Suppressor macrophage treated with lipopolysaccharide for 1 hour (primary cell): ENCODE data around the gene SREBF1.
A peak's percentile ranks its signal among the peaks of the same experiment; 100 is the strongest.

ENCODE experiments used
- DNase-seq, 3 donors: peaks; one replicate each; pipeline ENCODE4 v3.0.0-alpha.2; 2020 to 2022

SREBF1 gene

GRCh38 chr17:17839791-17840707 lies 3.3 kb upstream of the SREBF1 start:
- DNase-seq: peak; percentile 89 to 98 (median 95)

DNA sequence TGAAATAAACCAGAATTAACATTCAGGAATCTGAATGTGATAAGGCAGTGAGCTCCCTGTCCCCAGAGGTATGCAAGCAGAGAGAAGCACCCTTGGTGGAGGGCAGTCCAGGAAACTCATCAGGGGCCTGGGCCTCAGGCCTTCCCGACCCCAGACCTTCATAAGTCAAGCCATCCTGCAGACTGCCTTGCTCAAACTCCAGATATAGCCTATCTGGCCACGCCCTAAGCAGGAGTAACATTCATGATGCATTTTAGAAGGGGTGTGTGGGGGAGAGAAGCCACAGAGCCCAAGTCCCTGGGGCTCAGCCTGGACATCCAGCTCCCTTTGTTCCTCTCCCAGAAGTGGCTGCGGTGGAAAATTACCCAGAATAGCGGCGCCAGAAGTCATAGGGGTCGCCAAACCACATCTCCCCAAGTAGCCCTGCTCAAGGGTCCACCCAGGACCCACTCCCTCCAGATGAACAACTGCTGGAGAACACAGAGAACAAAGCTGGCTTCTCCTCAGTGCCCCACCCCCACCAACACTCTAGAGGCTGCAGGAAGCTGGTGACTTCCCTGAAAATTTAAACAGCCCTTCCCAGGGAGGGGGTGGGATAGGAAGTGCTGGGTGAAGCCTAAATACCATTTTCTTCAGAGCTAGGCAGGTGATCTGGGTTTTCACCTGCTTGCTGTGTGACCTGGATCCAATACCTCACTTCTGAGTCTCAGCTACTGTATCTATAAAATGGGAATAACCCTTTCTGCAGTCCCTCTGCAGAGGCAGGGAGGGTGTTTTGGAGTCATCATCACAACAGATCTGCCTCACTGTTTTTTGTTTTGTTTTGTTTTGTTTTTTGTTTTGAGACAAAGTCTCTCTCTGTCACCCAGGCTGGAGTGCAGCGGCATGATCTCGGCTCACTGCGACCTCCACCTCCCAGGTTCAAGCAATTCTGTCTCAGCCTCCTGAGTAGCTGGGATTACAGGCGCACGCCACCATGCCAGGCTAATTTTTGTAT lies 1.5 kb upstream of the SREBF1 start:
- peak; percentile 54 to 77 (median 72) for DNase-seq

- peak in 2 of 3 donors; percentile 40 to 42 for DNase-seq
Observed at GRCh38 chr17:17837380-17837821, 615 bp upstream of the SREBF1 start.

DNA sequence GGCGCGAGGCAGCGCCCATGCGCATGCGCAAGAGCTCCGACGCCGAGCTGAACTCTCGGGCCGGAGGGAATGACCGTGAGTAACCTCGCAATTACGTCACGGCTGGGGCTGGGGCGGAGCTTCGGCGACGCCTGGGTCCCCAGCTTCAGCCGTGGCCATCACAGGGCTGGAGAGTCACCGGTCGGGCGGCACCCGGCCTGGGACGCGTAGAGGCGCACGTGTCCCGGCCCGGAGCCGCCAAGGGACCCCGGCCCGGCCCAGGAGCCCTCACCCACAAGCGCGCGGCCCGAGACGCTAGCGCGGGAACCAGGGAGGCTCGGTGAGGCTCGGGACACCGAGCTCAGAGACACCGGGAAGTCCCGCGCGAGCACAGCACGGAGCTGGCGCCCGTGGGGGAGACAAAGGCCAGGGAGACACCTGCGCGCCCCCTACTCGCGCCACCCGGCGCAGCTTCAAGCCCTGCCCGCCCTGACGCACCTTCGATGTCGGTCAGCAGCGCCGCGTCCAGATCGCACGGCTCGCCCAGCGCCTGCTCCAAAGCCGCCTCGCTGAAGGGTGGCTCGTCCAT lies 452 bp downstream of the SREBF1 start:
- peak; percentile 99 to 100 (median 99) for DNase-seq

DNA sequence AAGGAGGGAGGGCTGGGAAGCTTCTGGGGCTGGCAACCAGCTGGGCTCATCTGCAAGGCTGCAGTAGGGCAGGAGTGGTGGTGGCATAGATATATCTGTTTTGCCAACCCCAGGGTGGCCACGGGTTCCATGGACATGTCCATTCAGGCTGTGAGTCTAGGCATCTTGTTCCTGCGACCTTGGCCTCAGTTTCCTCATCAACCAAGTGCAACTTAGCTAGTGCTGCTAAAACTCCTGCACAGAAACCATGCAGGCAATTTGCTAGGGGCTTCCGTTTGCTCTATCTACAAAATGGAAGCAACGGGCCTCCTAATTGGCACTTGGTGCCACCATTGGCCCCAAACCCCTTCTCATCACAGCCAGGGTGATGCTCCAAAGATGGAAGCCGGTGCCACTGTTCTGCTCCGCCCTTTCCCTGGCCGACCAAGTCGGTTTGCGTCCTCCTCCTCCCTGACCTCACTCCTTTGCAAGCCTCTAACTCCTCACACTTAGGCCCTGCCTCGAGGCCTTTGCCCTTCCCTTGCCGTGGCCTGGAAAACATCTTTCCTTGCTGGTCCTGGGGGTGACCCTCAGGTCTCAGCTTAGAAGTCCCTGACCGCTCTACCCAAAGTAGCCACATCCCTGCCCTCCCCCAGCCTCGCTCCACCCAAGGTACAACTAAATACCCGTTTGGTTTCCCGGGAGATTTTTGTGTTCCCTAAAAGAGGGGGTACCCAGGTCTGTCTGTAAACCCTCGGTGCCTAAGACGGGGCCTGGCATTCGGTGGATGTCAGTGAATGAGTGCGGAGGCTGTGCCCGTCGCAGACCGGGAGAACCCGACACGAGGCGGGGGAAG lies 1.2 kb downstream of the SREBF1 start:
- no peak for DNase-seq

GRCh38 chr17:17834974-17835373 lies 1.8 kb downstream of the SREBF1 start:
- no peak for DNase-seq

GRCh38 chr17:17833658-17834357 lies 3.0 kb downstream of the SREBF1 start:
- DNase-seq: no peak

DNA sequence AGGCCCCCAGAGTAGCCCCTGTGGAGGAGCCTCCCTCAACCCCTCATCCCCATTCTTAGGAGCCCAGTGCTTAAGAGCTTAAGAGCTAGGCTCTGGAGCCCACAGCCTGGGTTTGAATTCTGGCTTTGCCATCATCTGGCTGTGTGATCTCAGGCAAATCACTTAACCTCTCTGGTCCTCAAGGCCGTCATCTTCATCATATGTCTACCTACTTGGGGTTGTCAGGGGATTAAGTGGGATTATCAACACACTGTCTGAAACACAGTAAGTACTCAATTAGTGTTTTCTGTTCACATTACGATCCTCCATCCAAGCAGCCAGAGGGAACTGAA lies 4.8 kb downstream of the SREBF1 start:
- no peak for DNase-seq

DNA sequence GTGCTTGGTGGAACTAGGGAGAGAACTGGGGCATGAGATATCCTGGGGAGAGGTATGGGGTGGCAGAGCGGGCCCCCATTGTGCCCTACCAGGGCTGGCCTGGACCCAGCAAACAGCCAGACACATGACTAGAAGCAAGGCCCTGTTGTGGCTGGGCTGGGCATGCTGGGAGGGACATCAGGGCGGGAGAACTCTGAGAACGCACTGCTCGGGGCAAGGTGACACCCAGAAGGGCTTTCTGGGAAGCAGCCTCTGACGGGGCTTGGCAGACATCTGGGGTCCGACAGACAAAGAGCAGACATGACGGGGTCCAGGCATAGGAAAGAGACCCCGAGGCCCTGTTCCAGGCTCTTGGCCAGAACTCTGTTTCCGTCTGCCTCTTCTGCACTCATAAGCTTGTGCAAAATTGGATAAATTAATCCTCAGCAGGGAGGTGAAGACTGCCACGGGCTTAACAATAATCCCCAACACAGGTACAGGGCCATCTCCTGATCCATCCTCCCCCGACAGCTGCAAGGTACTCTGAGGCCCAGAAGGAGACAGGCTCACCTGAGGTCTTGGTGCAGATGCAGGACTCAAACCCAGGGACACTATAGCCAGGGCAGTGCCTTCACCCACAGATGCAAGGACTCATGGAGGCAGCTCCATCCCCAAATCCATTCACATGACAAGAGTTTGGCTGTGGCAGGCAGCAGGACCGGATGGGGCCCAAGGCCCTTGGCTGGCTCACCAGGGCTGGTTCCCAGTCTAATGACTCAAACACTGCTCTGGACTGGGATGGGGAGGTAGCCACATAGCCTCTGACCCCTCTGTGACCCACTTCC lies 5.4 kb downstream of the SREBF1 start:
- DNase-seq: no peak

- no peak for DNase-seq
Observed at GRCh38 chr17:17830740-17831207, 6.0 kb downstream of the SREBF1 start.

GRCh38 chr17:17830269-17830567 lies 6.6 kb downstream of the SREBF1 start:
- DNase-seq: no peak

DNA sequence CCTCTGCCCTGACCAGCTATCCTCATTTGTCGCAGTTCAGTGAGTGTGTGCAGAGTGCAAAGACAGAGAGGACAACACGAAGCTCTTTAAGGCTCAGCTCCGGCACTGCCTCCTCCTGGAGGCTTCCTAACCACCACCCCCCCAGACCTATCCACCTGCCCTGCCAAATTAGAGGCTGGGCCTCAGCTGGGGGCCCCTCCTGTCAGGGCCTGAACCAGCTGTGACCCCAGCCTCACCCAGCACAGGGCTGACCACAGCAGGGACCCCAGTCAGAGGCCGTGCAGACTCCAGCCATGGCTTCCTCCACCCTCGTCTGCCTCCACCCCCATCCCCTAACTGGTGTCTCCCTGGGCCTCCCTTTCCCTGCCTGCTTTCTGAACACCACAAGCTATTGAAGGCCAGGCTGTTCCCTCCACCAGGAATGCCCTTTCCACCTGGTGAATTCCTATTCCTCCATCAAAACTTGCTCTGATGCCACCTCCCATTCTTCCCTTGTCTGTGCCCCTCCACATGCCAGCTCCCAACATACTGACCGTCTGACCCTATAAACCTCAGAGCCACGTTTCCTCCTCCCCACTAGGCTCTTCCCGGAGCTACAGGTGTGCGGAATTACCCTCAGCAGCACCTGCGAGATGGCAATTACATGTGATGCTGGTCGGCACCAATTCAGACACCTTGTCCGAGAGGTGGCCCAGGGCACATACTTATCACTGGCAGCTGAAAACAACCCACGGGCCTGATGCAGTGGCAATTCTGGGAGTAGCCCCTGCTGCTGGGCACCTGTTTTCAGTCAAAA lies 8.8 kb downstream of the SREBF1 start:
- DNase-seq: no peak

GRCh38 chr17:17826942-17827785 lies 9.6 kb downstream of the SREBF1 start:
- no peak for DNase-seq

GRCh38 chr17:17826342-17826713 lies 10.5 kb downstream of the SREBF1 start:
- no peak for DNase-seq

GRCh38 chr17:17824783-17825614 lies 11.8 kb downstream of the SREBF1 start:
- peak in 1 of 3 donors; percentile 26 for DNase-seq

DNA sequence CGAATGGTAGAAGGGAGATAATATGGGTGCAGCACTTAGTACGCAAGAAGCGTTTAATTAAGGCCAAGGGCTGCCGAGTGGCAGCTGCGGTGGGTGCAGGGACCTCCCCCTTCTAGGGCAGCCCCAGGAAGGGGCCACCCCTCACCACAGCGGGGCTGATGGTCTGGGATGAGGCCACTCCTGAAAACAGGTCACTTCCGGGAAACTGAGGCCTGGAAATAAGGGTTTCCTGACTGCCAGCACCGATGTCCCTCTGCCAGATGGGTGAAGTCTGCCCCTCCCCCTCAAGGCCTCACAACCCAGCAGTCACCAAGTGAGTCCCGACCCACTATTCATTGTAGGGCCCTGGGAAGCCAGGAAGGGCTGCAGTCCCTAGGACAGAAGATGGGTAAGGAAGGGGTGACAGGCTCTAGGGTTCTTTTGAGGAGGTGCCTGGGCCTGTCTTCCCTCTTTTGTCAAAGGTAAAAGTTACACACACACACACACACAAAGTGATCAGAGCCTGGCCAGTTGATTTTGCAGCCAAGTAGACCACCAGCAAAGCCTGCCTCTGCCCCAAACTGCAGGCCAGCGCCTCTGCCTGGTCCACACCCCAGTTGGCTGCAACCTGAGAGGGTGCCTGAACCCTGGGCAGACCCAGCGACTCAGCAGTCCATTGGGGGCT lies 12.5 kb downstream of the SREBF1 start:
- no peak for DNase-seq

DNA sequence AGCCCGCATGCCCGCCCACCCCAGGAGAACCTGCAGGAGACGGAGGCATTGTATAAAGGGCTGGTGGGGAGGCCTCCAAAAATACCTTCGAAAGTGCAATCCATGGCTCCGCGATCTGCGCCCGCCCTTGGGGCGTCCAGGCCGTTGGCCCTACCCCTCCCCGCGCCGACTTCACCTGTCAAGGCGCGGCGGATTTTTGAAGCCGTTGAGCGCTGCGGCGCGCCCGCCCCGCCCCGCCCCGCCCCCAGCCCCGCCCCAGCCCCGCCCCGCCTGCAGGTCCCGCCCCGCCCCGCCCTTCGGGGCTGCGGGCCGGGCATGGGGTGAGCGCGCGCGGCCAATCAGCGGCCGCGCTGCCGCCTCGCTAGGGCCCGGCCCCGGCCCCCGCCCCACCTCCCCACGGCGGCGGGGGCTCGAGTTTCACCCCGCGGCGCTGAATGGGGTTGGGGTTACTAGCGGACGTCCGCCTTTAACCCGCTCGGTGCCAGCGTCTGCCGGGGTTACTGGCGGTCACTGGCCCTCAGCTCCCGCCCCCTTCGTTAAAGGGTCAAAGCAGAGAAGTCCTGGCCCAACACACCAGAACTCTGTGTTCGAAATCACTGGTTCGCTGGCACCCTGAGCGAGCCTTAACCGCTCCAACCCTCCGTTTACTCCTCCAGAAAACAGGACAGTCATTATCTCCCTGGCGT lies 13.2 kb downstream of the SREBF1 start:
- DNase-seq: peak; percentile 83 to 96 (median 86)
